Measurements from ENCODE around the gene LHX3.
A peak's percentile ranks its signal among the peaks of the same experiment; 100 is the strongest.

LHX3 gene

GRCh38 chr9:136225748-136226679, 21.1 kb upstream of the LHX3 start:
- peak; percentile 17 to 54 (median 42) for DNase-seq

GRCh38 chr9:136225366-136225747, 20.4 kb upstream of the LHX3 start:
- no peak for DNase-seq

- no peak for DNase-seq
Observed at GRCh38 chr9:136223871-136224640, 19.1 kb upstream of the LHX3 start.

GRCh38 chr9:136222906-136223285, 18.0 kb upstream of the LHX3 start:
- DNase-seq: no peak

GRCh38 chr9:136222166-136222905, 17.4 kb upstream of the LHX3 start:
- DNase-seq: no peak

GRCh38 chr9:136220017-136220729, 15.2 kb upstream of the LHX3 start:
- DNase-seq: no peak

GRCh38 chr9:136219276-136219675, 14.3 kb upstream of the LHX3 start:
- no peak for DNase-seq

GRCh38 chr9:136218673-136219072, 13.7 kb upstream of the LHX3 start:
- DNase-seq: no peak

- no peak for DNase-seq
Observed at GRCh38 chr9:136218271-136218670, 13.3 kb upstream of the LHX3 start.

GRCh38 chr9:136216541-136217244, 11.8 kb upstream of the LHX3 start:
- no peak for DNase-seq

- no peak for DNase-seq
Observed at GRCh38 chr9:136213733-136214132, 8.8 kb upstream of the LHX3 start.

- no peak for DNase-seq
Observed at GRCh38 chr9:136212345-136212950, 7.5 kb upstream of the LHX3 start.

GRCh38 chr9:136211441-136212344, 6.8 kb upstream of the LHX3 start:
- no peak for DNase-seq

- DNase-seq: no peak
Observed at GRCh38 chr9:136211006-136211405, 6.1 kb upstream of the LHX3 start.

GRCh38 chr9:136210276-136210675, 5.3 kb upstream of the LHX3 start:
- DNase-seq: no peak

- DNase-seq: no peak
Observed at GRCh38 chr9:136209786-136210185, 4.9 kb upstream of the LHX3 start.

- DNase-seq: no peak
Observed at GRCh38 chr9:136209232-136209631, 4.3 kb upstream of the LHX3 start.

- no peak for DNase-seq
Observed at GRCh38 chr9:136208675-136209074, 3.7 kb upstream of the LHX3 start.

GRCh38 chr9:136207616-136208015, 2.7 kb upstream of the LHX3 start:
- no peak for DNase-seq

- DNase-seq: no peak
Observed at GRCh38 chr9:136206602-136207275, 1.8 kb upstream of the LHX3 start.
